ENCODE data around the gene DEFB131A.
"Not testable (repeated sequence)": the region's sequence is repeated elsewhere in the genome, so short reads cannot be mapped to it uniquely, and the experiment has no call there.

The DEFB131A gene, protein sequence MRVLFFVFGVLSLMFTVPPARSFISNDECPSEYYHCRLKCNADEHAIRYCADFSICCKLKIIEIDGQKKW

GRCh38 chr4:9444114-9444513, at the start of gene DEFB131A:
Gene DEFB131A (plus strand): TSS chr4:9444414. CDS start chr4:9444534, 120 bp downstream.
- not testable (repeated sequence) for DNase-seq

- not testable (repeated sequence) for DNase-seq
Measured at GRCh38 chr4:9405774-9406173, 38.4 kb upstream of the DEFB131A start.

GRCh38 chr4:9406491-9406890, 37.7 kb upstream of the DEFB131A start:
- not testable (repeated sequence) for DNase-seq

DNA sequence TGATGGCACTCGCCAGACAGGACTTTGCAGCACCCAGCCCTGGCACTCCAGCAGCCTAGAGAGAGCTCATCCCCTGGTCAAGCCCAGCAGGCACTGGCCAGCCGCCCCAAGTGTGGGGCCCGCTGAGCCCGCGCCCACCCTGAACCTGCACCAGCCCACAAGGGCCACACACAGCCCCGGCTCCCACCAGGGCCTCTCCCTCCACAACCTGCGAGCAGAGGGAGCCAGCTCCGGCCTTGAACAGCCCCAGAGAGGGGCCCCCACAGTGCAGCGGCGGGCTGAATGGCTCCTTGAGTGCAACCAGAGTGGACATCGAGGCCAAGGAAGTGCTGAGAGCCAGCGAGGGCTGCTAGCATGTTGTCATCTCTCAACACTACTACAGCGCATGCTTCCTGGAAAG, 34.4 kb upstream of the DEFB131A start:
- DNase-seq = no peak

DNA sequence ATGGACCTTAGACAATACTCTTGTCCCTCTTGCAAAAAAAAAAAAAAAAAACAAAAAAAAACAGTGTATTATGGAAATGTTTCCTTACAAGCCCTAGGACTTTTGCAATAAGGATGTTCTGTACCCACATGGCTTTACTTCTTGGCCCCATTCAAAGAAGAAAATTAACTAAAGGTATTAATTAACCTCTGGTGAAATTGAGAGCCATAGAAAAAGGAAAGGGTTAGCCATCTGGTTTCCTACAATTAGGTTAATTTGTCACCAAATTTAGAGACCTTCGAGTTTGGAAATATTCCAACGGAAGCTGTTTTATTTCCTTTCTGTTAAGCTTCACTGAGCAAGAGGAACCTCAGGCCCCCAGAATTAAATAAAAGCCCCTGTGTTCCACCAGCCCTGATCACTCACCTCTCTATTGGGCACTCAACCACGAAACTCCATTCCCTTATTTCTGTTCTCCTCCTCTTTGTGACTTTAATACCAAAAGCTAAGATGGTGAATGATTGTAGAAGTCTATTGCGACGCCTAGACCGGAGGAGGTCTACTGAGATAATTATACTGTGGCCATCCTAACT, 22.2 kb upstream of the DEFB131A start:
- DNase-seq = not testable (repeated sequence)

- not testable (repeated sequence) for DNase-seq
Measured at GRCh38 chr4:9425916-9426315, 18.3 kb upstream of the DEFB131A start.

DNA sequence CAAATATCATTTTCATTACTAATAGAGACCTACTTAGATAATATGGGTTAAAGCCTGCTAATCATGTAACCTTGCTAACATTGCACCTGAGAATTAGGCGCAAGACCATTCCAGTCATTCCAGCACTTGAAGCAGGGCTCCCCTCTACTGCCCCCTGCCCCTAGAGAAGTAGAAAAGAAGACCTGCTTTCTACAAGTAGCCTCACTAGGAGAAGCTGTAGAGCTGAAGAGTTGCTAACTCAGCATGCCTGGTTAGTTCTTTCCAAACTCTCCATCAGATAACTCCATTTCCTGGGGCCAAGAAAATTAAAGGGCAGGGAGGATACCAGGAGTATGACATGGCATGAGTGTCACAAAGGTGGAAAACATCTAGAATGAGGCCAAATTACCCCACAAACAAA, 14.2 kb upstream of the DEFB131A start:
- not testable (repeated sequence) for DNase-seq

DNA sequence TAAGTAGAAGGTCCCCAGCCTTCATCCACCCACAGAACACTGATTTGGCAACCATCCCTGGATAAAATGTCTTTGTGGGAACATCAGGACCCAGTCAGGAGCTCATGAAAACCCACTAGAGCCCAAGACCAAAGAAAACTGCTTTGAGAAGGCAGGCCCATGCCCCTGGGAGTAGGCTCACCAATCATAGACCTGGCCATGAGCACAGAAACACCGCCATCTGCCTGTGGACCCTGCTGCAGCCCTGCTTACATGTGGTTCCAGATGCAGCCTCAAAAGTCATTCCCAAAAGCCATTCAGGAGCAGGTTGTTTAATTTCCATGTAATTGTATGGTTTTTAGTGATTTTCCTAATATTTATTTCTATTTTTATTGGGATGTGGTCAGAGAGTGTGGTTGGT, 10.9 kb upstream of the DEFB131A start:
- not testable (repeated sequence) for DNase-seq

DNA sequence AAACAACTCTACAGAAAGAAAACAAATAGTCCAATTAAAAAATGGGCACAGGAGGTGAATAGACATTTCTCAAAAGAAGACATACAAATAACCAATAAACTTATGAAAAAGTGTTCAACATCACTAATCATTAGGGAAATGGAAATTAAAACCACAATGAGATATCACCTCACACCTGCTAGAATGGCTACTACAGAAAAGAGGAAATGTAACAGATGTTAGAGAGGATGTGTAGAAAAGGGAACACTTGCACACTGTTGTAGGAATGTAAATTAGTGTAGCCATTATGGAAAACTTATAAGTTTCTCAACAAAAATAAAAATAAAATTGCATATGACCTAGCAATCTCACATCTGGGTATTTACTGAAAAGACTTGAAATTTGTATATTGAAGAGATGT, 7.5 kb upstream of the DEFB131A start:
- not testable (repeated sequence) for DNase-seq

DNA sequence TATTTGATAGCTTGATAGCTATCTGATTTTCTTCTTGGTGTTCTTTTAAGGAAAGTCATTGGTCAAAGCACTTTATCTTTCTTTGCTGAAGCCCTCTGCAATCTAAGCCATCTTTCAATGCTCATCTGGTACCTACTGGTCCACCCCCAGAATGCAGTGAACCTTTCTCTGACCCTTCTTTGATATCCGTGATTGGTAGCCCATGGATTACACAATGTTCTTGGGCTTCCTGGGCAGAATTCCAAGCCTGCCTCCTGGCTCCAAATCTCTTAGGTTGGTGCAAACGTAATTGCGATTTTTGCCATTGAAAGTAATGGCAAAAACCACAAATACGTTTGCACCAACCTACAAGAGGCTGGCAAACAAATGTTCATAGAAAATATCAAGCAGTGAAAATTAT, 1.9 kb upstream of the DEFB131A start:
- DNase-seq = not testable (repeated sequence)

GRCh38 chr4:9444681-9445080, 467 bp downstream of the DEFB131A start:
- DNase-seq = not testable (repeated sequence)

- not testable (repeated sequence) for DNase-seq
Measured at GRCh38 chr4:9452251-9452650, 8.0 kb downstream of the DEFB131A start.

- DNase-seq = not testable (repeated sequence)
Measured at GRCh38 chr4:9454284-9454683, 10.1 kb downstream of the DEFB131A start.

DNA sequence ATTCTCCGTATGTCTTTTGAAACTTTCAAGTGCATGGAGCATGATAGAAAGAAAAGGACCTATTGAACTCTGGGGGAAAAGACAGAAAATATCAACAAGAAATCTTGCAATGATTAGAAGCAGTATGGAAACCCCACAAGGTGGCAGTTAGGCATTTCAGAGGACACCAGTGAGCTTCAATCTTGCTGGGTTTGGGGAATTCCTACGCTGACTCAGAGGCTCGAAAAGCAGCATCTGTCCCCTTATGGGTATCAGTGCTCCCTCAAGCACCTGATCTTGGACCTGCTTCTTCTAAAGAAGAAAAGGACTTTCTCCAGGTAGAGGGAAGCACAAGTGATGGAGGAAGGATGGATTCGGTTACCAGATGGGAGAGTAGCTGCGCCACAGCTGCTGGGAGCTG, 10.8 kb downstream of the DEFB131A start:
- not testable (repeated sequence) for DNase-seq

GRCh38 chr4:9479466-9479865, 35.3 kb downstream of the DEFB131A start:
- not testable (repeated sequence) for DNase-seq

- DNase-seq = not testable (repeated sequence)
Measured at GRCh38 chr4:9480066-9480465, 35.9 kb downstream of the DEFB131A start.

DNA sequence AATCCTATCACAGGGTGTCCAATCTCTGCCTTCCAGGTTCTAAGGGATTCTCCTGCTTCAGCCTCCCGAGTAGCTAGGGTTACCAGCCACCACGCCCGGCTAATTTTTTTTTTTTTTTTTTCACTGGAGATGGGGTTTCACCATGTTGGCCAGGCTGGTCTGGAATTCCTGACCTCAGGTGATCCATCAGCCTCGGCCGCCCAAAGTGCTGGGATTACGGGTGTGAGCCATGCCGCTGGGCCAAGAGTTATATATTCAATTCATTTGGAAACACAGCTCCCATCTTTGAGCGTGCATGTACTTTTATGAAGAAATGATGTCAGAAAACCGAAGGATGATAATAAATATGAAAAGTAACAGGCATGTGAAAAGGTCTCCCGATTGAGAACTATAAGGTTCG, 38.7 kb downstream of the DEFB131A start:
- DNase-seq = not testable (repeated sequence)

- not testable (repeated sequence) for DNase-seq
Measured at GRCh38 chr4:9483682-9484081, 39.5 kb downstream of the DEFB131A start.

GRCh38 chr4:9486880-9487279, 42.7 kb downstream of the DEFB131A start:
- not testable (repeated sequence) for DNase-seq

DNA sequence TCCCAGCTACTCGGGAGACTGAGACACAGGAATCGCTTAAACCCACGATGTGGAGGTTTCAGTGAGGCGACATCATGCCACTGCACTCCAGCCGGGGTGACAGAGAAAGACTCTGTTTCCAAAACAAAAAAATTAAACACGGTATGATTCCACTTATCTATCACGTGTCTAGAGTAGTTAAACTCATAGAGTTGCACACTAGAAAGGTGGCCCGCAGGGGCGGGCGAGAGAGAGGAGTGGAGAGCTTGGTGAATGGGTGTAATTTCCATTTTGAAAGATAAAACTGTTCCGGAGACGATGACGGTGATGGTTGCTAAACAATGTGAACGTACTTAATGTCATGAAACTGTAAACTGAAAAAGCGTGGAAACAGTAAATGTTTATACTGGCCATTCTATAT, 44.6 kb downstream of the DEFB131A start:
- DNase-seq = not testable (repeated sequence)

DNA sequence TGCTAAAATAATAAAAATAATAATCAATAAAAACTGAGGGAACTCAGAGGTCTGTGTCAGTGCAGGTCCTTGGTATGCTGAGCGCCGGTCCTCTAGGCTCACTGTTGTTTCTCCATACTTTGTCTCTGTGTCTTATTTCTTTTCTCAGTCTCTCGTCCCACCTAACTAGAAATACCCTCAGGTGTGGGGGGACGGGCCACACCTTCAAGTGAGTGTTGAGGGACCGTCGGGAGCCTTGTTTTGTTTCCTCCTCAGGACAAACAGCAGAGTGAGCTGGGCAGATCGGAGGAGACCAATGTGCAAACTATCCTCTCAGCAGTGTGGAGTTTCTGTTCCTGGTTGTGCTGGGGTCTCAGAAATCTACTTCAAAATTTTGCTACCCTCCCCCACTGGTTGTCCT, 46.3 kb downstream of the DEFB131A start:
- DNase-seq = not testable (repeated sequence)

GRCh38 chr4:9490986-9491385, 46.8 kb downstream of the DEFB131A start:
- not testable (repeated sequence) for DNase-seq

DNA sequence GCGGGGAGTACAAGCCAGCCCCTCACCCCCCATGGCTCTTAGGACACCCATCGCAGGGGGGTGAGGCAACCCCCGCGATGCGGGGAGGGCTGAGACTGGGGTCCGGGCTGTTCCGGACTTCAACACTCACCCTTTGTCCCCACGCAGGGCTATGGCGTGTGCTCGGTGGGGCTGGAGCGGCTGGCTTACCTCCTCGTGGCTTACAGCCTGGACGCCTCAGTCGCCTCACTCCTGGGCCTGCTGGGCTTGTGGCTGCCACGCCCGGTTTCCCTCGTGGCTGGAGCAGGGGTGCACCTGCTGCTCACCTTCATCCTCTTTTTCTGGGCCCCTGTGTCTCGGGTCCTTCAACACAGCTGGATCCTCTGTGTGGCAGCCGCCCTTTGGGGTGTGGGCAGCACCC, 49.4 kb downstream of the DEFB131A start:
- DNase-seq = not testable (repeated sequence)

DNA sequence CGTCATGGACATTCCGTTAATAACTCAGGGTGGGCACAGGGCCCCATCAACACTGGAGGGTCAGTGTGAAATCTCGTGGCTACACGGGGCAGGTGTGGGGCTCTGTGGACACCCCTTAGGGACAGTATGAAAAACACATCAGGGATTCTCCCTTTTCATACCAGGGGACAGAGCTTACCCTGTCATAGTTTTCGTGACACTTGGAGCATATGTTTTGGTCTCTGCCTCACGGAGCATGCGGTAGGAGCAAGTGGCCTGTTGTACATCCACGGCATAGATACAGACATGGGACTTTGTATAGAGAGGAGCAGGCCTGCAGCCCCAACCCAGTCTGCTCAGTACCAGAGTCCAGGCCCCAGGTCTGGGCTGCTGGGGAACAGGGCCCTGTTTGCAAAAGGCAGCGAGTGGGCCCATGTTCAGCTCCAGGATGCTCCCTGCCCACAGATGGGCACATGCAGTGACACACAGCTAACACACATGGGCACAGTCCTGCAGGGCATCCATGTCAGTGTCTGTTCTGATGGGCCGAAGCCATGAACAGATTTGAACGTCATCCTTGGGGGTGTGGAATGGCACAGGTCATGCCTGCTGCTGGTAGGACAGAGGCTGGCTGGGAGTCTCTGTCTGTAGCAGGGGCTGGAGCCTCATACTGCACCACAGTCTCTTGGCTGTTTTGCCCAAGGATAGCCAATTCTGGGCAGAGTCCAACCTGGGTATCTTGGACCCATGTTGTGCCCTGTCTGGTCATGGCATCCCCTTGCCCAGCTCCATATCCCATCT, 50.2 kb downstream of the DEFB131A start:
- DNase-seq = not testable (repeated sequence)
